HG03280 (cell line): Measurements from ENCODE around the gene RPL39.
"Not testable (repeated sequence)": the region's sequence is repeated elsewhere in the genome, so short reads cannot be mapped to it uniquely, and the experiment has no call there.

ENCODE experiments used
- ATAC-seq: cut with Tn5 transposase; IDR thresholded peaks from one replicate; pipeline ENCODE4 v1.9.1; 2021; ENCODE audit warnings: mild to moderate bottlenecking, moderate library complexity; ENCODE audit not compliant: unreplicated experiment

The RPL39 gene

GRCh38 chrX:119791437-119792231 is at the start of gene RPL39:
Gene RPL39 (minus strand): TSS chrX:119791630. CDS start chrX:119791576, 54 bp downstream.
- ATAC-seq = peak; percentile 93

DNA sequence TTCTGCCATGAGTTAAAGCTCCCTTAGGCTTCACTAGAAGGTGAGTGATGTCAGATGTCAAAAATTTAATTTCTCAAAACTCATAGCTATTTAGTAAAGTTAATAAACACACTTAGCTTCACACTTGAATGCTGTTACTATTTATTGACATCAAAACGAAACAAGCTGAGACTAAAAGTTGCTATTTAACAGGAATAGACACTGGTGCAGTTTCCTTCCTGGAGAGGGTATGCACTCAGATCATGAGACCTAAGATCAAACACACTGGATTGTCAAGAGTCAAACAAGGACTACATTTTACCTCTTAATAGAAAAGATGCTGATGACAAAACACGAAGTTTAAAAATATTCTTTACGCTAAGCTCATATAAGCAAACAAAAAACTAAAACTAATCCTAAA is 42.5 kb upstream of the RPL39 start:
- no peak for ATAC-seq

DNA sequence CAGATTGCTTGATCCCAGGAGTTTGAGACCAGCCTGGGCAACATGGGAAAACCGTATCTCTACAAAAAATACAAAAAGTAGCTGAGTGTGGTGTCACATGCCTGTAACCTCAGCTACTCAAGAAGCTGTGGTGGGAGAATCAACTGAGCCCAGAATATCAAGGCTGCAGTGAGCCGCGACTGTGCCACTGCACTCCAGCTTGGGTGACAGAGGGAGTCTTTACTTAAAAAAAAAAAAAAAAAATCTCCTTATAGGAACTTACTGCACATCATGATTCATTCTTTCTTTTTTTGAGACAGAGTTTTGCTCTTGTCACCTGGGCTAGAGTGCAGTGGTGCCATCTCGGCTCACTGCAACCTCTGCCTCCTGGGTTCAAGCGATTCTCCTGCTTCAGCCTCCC is 37.0 kb upstream of the RPL39 start:
- no peak for ATAC-seq

DNA sequence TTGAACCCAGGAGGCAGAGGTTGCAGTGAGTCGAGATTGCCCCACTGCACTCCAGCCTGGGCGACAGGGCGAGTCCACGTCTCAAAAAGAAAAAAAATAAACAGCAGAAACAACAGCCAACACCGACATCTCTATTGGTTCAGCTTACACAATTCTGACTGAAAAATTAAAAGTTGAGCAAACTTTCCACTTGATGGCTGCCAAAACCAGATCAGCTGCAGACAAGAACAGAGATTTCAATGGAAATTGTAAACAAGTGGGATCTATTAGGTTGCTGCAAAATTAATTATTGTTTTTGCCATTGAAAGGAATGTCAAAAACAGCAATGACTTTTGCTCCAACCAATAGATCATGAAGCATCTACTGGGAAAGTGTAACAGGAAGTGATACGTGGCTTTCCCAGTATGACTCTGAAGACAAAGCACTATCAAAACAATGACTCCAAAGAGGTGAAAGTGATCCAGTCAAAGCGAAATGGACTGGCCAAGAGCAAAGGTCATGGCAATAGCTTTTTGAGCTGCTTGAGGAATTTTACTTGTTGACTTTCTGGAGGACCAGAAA is 35.0 kb upstream of the RPL39 start:
- no peak for ATAC-seq

- not testable (repeated sequence) for ATAC-seq
Observed at GRCh38 chrX:119824221-119824620, 32.8 kb upstream of the RPL39 start.

GRCh38 chrX:119821703-119822102 is 30.3 kb upstream of the RPL39 start:
- peak; percentile 98 for ATAC-seq

DNA sequence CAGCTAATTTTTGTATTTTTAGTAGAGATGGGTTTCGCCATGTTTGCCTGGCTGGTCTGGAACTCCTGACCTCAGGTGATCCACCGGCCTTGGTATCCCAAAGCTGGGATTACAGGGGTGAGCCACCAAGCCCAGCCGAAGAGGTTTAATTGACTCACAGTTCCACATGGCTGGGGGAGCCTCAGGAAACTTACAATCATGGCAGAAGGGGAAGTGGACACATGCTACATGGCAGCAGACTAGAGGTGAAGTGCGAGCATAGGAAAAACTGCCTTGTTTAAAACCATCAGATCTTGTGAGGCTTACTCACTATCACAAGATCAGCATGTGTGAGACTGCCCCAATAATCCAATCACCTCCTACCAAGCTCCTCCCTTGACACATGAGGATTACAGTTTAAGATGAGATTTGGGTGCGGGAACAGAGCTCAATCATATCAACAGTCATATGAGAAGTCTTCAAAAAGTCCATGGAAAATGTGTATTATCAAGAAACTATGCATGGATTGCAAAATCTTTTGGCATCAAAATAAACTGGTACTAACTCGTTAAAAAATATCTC is 25.8 kb upstream of the RPL39 start:
- no peak for ATAC-seq

DNA sequence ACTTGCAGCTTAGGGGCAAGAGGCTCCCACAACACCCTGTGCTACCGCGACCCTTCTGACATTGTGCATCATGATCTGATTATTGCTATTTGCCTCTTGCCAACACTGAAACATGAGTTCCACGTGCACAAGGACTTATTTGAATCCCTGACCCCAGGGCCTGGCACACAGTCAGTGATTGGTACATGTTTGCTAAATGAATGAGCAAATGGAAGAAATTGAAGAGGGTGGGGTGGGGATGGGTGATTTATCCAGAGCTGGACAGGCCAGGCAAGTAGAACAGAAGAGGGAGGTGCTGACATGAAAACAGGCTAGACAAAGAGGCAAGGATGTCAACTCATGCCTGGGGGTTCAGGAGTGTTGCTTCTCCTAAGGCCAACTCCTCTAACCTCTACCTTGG is 24.9 kb upstream of the RPL39 start:
- ATAC-seq = no peak

DNA sequence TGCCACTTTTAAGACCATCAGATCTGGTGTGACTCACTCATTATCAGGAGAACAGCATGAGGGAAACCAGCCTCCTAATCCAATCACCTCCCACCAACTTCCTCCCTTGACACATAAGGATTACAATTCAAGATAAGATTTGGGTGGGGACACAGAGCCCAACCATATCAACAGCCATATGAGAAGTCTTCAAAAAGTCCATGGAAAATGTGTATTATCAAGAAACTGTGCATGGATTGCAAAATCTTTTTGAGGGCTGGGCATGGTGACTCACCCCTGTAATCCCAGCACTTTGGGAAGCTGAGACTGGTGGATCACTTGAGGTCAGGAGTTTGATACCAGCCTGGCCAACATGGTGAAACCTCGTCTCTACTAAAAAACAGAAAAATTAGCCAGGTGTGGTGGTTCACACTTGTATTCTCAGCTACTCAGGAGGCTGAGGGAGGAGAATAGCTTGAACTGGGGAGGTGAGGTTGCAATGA is 17.8 kb upstream of the RPL39 start:
- no peak for ATAC-seq

GRCh38 chrX:119808461-119808860 is 17.0 kb upstream of the RPL39 start:
- ATAC-seq = not testable (repeated sequence)

DNA sequence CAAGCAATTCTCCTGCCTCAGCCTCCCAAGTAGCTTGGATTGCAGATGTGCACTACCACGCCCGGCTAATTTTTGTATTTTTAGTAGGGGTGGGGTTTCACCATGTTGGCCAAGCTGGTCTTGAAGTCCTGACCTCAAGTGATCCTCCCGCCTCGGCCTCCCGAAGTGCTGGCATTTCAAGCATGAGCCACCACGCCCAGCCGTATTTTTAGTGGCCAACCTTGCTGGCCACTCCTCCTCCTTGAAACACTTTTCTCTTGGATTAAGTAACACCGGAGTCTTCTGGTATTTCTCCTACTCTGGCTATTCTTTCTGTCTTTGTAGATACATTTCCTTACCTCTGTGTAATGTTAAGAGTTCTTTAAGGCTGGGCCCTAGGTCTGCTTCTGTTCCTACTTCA is 11.1 kb upstream of the RPL39 start:
- no peak for ATAC-seq

DNA sequence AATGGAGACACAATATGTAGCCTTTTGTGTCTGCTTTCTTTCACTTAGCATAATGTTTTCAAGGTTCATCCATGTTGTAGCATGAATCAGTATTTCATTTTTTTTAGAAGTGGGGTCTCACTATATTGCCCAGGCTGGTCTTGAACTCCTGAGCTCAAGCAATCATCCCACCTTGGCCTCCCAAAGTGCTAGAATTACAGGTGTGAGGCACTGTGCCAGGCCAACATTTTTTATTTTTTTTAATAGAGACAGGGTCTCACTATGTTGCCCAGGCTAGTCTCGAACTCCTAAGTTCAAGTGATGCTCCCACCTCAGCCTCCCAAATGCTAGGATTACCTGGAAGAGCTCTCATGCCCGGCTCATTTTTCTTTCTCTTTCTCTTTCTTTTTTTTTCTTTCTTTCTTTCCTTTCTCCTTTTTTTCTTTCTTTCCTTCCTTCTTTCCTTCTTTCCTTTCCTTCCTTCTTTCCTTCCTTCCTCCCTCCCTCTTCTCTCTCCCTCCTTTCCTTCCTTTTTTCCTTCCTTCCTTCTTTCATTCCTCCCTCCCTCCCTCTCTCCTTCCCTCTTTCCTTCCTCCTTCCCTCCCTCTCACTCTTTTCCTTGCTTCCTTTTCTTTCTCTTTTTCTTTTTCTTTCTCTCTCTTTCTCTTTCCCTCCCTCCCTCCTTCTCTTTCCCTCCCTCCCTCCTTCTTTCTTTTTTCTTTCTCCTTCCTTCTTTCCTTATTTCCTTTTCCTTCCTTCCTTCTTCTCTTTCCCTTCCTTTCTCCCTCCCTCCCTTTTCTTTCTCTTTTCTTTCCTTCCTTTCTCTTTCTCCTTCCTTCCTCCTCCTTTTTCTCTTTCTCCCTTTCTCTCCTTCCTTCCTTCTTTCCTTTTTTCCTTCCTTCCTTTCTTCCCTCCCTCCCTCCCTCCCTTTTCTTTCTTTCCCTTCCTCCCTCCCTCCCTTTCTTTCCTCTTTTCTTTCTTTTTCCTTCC is 10.1 kb upstream of the RPL39 start:
- no peak for ATAC-seq

DNA sequence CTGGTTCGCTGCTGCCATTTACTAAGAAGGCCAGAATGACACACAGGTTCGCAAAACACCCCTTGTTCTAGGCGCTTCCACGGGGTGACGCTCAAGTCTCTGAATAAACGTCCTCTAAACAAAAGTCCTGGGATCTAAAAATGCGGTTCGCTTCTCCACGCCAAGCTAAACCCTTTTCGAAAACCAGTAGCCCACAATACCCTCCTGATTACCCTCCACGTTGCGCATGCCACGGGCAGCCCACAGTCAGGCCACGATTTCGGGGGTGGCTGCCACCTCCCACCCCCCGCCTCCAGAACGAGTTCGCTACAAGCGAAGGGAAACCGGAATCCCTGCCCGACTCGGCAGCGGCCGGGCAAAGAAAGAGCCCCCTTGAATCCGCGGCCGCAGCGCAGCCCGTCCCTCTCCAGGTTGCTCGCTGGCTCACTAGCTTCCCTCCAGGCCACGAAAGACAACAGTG is 423 bp downstream of the RPL39 start:
- ATAC-seq = peak; percentile 19

DNA sequence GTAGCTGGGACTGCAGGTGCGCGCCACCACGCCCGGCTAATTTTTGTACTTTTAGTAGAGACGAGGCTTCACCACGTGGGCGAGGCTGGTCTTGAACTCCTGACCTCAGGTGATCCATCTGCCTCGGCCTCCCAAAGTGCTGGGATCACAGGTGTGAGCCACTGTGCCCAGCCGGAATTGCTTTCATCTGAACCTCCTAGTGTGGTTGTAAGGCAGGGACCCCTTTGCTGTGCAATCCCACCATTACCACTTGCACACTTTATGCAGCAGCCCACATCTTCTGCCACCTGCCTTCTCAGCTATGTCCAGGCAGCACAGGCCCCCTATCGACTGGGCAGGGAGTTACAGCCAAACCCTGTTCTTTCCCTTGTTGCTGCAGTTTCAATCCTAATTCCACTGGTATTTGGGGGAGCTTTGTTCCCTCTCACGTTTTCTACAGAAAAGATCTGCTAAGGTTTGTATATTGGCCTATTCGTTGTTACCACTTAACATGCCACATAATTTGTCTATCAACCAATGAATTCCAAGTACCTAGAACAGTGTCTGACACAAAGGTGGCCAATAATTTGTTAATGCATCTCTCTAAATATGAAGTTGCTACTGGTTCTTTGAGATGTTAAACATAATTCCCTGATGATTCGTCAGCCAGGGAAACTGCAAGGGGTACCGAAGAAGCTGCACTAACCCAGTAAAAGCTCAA is 6.5 kb downstream of the RPL39 start:
- no peak for ATAC-seq

DNA sequence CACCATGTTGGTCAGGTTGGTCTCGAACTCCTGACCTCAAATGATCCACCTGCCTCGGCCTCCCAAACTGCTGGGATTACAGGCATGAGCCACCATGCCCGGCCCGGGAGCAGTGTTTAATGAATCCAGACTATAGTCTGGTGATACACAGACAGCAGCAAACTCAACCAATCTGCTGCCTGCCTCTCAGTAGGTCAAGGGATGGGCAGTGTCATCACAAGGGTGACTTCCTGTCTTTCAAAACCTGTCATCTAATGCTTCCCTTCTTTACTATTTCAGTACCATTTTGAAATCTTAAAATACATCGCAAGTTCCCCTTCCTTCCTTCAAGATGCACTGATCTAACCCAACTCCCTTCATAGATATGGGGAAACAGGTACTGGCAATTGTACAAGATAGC is 8.4 kb downstream of the RPL39 start:
- no peak for ATAC-seq

GRCh38 chrX:119778829-119779228 is 12.6 kb downstream of the RPL39 start:
- no peak for ATAC-seq

GRCh38 chrX:119775517-119776238 is 15.8 kb downstream of the RPL39 start:
- ATAC-seq = no peak

- ATAC-seq = not testable (repeated sequence)
Observed at GRCh38 chrX:119769388-119769787, 22.0 kb downstream of the RPL39 start.

- ATAC-seq = not testable (repeated sequence)
Observed at GRCh38 chrX:119768436-119768835, 23.0 kb downstream of the RPL39 start.
